NB4 (cell line): ENCODE measurements around the gene ATP2A3.

ENCODE experiments used
- DNase-seq: peaks from one replicate; pipeline ENCODE4 v3.0.0; 2010; ENCODE audit warnings: low read depth
- H3K4me3 ChIP-seq: one replicate; pipeline ENCODE4 v1.5.1; 2011; ENCODE audit warnings: mild to moderate bottlenecking, low read depth, low read length, moderate library complexity
- CTCF ChIP-seq: IDR thresholded peaks from one replicate; pipeline ENCODE4 v1.5.1; 2012; ENCODE audit warnings: low read depth, low read length
- MAX ChIP-seq: IDR thresholded peaks from 2 replicates; pipeline ENCODE4 v1.6.1; 2011; ENCODE audit warnings: low read depth, low read length
- MYC ChIP-seq: IDR thresholded peaks from 2 replicates; pipeline ENCODE4 v1.6.1; 2011; ENCODE audit warnings: low read depth, low read length
- POLR2A ChIP-seq: IDR thresholded peaks from 2 replicates; pipeline ENCODE4 v1.6.1; 2011; ENCODE audit warnings: mild to moderate bottlenecking; ENCODE audit not compliant: insufficient read length; ENCODE audit errors: extremely low read depth

The ATP2A3 gene

DNA sequence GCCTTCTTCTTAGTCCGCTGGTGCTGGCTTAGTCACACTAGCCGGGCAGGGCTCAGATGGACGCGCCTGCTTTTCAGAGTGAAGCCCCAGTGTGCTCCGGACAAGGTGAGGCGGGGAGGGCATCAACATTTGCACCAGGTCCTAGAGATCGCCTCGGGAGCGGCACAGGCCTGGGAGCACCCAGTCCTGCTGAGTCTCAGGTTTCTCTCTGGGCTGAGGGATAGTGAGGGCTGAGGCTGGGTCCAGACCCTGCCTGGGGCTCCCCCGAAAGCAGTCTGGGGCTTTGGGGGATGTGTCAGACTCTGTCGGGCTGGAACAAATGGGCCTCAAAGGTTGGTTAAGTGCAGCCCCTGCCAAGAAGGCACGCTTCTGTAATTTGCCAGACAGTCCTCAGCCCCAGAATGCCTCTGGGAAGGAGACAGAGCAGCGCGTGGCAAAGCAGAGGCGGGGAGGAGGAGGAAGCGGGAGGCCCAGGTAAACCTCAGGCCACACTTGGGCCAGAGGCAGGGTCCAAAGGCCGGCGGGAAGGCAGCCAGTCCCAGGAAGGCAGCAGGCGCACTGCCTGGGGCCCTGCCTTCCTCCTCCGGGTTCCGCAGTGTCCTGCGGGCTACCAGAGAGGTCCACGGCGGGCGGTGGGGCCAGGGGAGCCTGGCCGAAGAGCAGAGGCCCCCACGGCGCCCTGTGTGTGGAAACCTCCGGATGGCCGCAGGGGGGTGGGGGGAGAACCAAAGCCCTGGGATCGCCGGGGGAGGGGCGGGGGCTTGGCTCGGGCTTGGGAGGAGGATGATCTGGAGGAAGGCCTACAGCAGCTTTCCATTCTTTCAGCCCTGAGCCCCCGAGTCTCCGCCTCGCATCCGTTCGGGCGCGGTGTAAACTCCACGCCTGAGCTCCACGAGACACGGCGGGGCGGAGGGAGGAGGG, 39.5 kb upstream of the ATP2A3 start:
- no peak for TF ChIP-seq POLR2A
- TF ChIP-seq CTCF: no peak
- no peak for TF ChIP-seq MYC
- TF ChIP-seq MAX: no peak
- H3K4me3 ChIP-seq: no peak overlapping the region
- no peak for DNase-seq

- DNase-seq: no peak
- TF ChIP-seq MAX: no peak
- TF ChIP-seq POLR2A: no peak
- TF ChIP-seq MYC: no peak
- TF ChIP-seq CTCF: no peak
- no peak overlapping the region for H3K4me3 ChIP-seq
These were observed 38.9 kb upstream of the ATP2A3 start for GRCh38 chr17:4003131-4003500.

GRCh38 chr17:4001048-4001590, 36.9 kb upstream of the ATP2A3 start:
- no peak for DNase-seq
- H3K4me3 ChIP-seq: no peak overlapping the region
- no peak for TF ChIP-seq CTCF

DNA sequence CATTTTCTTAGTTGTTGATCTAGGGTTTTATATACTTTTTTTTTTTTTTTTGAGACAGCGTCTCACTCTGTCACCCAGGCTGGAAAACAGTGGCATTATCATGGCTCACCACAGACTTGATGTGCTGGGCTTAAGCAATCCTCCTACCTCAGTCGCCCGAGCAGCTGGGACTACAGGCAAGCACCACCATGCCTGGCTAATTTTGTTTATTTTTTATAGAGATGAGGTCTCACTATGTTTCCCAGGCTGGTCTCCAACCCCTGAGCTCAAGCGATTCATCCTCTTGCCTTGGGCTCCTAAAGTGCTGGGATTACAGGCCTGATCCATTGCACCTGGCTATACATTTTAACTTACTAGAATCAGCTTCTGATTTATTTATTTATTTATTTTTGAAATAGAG, 34.2 kb upstream of the ATP2A3 start:
- DNase-seq: no peak
- TF ChIP-seq CTCF (no peak), MAX (no peak), MYC (no peak), POLR2A (no peak)

DNA sequence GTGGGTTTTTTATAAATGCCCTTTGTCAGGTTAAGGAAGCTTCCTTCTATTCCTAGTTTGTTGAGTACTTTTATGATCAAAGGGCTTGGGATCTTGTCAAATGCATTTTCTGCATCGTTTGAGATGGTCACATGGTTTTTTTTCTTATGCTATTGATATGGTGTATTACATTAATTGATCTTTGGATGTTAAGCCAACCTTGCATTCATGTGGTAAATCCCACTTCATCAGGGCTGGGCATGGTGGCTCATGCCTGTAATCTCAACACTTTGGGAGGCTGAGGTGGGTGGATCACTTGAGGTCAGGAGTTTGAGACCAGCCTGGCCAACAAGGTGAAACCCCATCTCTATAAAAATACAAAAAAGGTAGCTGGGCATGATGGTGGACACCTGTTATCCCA, 30.8 kb upstream of the ATP2A3 start:
- no peak overlapping the region for H3K4me3 ChIP-seq
- TF ChIP-seq CTCF (no peak), POLR2A (no peak), MYC (no peak), MAX (no peak)
- no peak for DNase-seq

More for the DNA sequence above, 34.2 kb upstream of the ATP2A3 start:
- H3K4me3 ChIP-seq: no peak overlapping the region
